Spleen (tissue), 7 donors: ENCODE results near the gene ARHGAP10.

Experiments
- CTCF ChIP-seq, 11 experiments: fragments of 200-600 bp in 7 of 11; fragments of 450-650 bp in 4 of 11; sonication (generic) in 4 of 11; IDR thresholded peaks in 8 of 11; conservative IDR thresholded peaks in 3 of 11; 1 replicate in 7 of 11; 2 replicates in 4 of 11; pipeline versions ENCODE4 v1.4.0 to v1.8.0; 2016 to 2021; ENCODE audit warnings: antibody characterized with exemption in 11 of 11, inconsistent platforms in 4 of 11, mild to moderate bottlenecking in 1 of 11
- POLR2A ChIP-seq, 3 donors: fragments of 450-650 bp; IDR thresholded peaks; one replicate each; pipeline ENCODE4 v1.5.1; 2017; ENCODE audit warnings: antibody characterized with exemption in 3 of 3, mild to moderate bottlenecking in 1 of 3
- POLR2AphosphoS5 ChIP-seq, 3 donors: sonication (generic); formaldehyde crosslinking; IDR thresholded peaks; one replicate each; pipeline ENCODE4 v1.5.1; 2017; ENCODE audit warnings: antibody characterized with exemption in 3 of 3
- donor health status: DM: no; HTN: no; CAD: no; lungs with moderate emphysema.
- donor health status: DM: no; HTN: no; CAD: no.
- donor health status: DM: no; HTN: no; CAD: no.

GRCh38 chr4:147820975-147821374, 89.1 kb downstream of the ARHGAP10 start:
- TF ChIP-seq CTCF (IDR thresholded peaks at IDR 0.05 in 8 of 11, conservative IDR thresholded peaks at IDR 0.05 in 3 of 11) = no peak
- TF ChIP-seq POLR2AphosphoS5 (IDR thresholded peaks at IDR 0.05) = no peak
- TF ChIP-seq POLR2A (IDR thresholded peaks at IDR 0.05) = no peak
